ENCODE results near the gene ZKSCAN7.
"Not testable (repeated sequence)": the region's sequence is repeated elsewhere in the genome, so short reads cannot be mapped to it uniquely, and the experiment has no call there.

The ZKSCAN7 gene

GRCh38 chr3:44554626-44555592 lies at the start of gene ZKSCAN7:
Gene ZKSCAN7 (plus strand): TSS chr3:44555193. CDS start chr3:44557048, 1,855 bp downstream.
- in situ Hi-C loops (cut with MboI; ENCODE audit: low sequenced_read_pairs): no loop called here

DNA sequence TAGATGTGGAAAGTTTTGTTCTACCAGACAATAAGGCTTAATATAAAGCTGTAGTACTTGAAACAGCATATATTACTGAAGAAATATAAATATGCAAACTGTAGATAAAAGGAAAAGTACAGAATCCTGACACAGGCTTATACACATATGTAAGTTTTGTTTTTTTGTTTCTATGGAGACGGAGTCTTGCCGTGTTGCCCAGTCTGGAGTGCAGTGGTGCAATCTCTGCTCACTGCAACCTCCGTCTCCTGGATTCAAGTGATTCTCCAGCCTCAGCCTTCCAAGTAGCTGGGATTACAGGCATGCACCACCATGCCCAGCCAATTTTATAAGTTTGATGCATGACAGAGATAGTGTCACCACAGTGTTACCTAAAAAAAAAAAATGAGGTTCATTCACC lies 48.4 kb upstream of the ZKSCAN7 start:
- in situ Hi-C loops (cut with MboI; ENCODE audit: low sequenced_read_pairs): no loop called here

DNA sequence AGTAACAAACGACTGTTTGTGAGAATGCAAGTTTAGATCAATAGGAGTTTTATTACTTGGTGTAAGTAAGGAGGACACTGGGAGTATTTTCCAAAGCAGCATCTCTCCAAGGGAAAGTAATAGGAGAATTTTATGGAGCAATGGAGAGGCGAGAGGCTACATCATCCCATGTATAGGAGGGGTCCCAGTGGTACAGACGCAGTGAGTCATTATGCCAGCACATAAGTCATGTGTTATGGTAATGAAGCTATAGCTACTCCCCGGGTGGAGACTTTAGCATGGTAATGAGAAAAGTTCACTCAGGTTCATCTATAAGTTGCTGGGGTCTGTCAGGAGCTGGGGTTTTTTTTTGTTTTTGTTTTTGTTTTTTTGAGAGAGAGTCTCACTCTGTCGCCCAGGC lies 48.0 kb upstream of the ZKSCAN7 start:
- in situ Hi-C loops (cut with MboI; ENCODE audit: low sequenced_read_pairs): no loop called here

GRCh38 chr3:44509393-44509921 lies 45.5 kb upstream of the ZKSCAN7 start:
- in situ Hi-C loops (cut with MboI; ENCODE audit: low sequenced_read_pairs): no loop called here

DNA sequence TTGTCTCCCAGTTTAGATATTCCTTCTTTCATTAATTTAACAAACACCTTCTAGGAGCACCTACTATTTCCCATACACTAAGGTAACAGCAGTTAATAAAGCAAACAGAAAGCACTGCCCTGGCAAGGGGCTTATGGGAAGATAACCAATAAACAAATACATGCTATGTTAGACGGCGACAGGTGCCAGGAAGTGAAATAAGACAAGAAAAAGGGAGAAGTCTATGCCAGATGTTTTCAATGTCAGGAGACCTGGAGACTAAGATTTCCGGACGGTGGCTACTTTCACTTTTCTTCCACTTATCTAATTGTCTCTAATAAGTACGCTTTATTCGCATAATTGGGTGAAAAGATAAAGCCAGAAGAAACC lies 45.0 kb upstream of the ZKSCAN7 start:
- in situ Hi-C loops (cut with MboI; ENCODE audit: low sequenced_read_pairs): no loop called here

- in situ Hi-C loops (cut with MboI; ENCODE audit: low sequenced_read_pairs): no loop called here
Measured at GRCh38 chr3:44511238-44511566, 43.8 kb upstream of the ZKSCAN7 start.

GRCh38 chr3:44513513-44513912 lies 41.5 kb upstream of the ZKSCAN7 start:
- in situ Hi-C loops (cut with MboI; ENCODE audit: low sequenced_read_pairs): no loop called here

GRCh38 chr3:44516230-44516629 lies 38.8 kb upstream of the ZKSCAN7 start:
- in situ Hi-C loops (cut with MboI; ENCODE audit: low sequenced_read_pairs): no loop called here

- in situ Hi-C loops (cut with MboI; ENCODE audit: low sequenced_read_pairs): no loop called here
Measured at GRCh38 chr3:44518782-44519156, 36.2 kb upstream of the ZKSCAN7 start.

GRCh38 chr3:44521721-44522120 lies 33.3 kb upstream of the ZKSCAN7 start:
- in situ Hi-C loops (cut with MboI; ENCODE audit: low sequenced_read_pairs): no loop called here

DNA sequence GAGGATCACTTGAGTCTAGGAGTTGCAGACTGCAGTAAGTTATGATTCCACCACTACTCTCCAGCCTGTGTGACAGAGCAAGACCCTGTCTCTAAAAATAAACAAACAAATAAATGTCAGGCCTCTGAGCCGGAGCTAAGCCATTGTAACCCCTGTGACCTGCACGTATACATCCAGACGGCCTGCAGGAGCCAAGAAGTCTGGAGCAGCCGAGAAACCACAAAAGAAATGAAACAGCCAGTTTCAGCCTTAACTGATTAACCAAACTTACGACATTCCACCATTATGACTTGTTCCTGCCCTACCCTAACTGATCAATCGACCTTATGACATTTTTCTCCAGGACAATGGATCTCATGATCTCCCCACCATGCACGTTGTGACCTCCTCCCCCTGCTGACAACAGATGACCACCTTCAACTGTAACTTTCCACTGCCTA lies 32.5 kb upstream of the ZKSCAN7 start:
- in situ Hi-C loops (cut with MboI; ENCODE audit: low sequenced_read_pairs): no loop called here

GRCh38 chr3:44525060-44525459 lies 29.9 kb upstream of the ZKSCAN7 start:
- in situ Hi-C loops (cut with MboI; ENCODE audit: low sequenced_read_pairs): no loop called here

- in situ Hi-C loops (cut with MboI; ENCODE audit: low sequenced_read_pairs): no loop called here
Measured at GRCh38 chr3:44529927-44530326, 25.1 kb upstream of the ZKSCAN7 start.

DNA sequence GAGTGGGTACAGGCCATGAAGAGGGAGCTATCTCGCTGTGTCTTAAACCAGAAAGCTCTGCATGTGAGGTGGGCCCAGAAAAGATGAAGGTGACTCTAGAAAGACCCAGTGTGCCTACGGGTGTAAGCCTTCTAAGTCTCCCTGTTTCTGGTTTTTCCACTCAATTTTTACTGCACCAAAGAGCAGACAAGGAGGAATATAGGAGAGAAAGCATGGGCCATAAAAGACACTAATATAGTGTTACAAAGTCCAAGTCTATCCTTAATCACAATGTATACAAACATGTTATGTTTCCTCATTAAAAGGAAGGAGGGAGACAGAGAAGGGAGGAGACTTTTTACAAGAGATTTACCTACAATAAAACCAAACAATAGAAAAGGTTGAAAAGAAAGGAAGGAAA lies 24.1 kb upstream of the ZKSCAN7 start:
- in situ Hi-C loops (cut with MboI; ENCODE audit: low sequenced_read_pairs): no loop called here

DNA sequence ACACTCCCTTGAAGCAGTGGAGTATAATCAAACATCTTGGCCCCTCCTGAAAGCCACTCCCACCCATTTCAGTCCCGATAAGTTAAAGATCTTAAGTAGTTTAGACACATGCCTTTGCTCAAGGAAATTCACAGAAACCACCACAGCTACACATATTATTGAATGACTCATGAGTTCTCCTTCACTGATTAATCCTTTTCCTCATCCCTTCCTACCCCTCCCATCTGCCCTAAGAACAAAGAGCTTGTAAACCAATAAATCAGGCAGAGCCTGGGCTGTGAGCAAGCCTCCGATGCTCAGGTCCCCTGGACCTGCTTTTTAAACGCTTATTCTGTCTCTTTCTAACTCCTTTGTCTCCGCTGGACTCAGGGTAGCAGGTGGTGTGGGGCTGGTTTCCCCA lies 20.3 kb upstream of the ZKSCAN7 start:
- in situ Hi-C loops (cut with MboI; ENCODE audit: low sequenced_read_pairs): not testable (repeated sequence)

DNA sequence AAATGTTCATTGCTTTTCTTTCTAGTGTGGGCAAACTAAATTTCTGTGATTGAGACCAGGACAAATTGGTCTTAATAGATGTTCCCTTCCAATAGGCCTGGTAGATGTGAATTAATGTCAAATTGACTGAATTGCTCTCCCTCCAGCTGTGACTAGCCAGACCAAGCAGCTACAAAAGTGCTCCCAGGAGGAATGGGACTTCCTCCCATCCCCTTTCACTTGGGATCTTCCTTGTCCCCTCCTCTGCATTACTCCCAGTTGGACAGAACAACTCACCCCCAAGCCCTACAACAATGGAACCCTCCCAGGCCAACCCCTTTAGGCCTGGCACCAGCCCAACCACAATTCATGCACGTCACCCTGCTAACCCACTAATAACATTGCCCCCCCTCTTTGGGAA lies 19.6 kb upstream of the ZKSCAN7 start:
- in situ Hi-C loops (cut with MboI; ENCODE audit: low sequenced_read_pairs): no loop called here

- in situ Hi-C loops (cut with MboI; ENCODE audit: low sequenced_read_pairs): not testable (repeated sequence)
Measured at GRCh38 chr3:44544811-44545210, 10.2 kb upstream of the ZKSCAN7 start.

DNA sequence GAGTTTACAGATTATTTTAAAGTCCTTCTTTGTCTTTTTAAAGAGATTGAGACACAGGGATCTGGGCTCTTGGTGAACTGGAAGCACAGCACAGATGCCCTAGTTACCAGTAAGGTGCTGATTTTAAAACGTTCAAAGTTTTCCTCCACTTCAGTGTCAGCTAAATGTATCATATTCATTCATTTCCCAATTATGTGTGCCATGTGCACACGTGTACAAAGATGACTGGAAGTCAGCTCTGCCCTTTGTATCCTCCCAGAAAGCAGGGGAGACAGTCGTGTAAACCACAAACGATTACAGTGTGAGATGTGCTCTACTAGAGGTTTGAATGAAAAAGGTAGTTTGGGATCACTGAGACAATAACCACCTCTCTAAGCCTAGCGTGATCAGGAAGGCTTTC lies 730 bp downstream of the ZKSCAN7 start:
- in situ Hi-C loops (cut with MboI; ENCODE audit: low sequenced_read_pairs): no loop called here

DNA sequence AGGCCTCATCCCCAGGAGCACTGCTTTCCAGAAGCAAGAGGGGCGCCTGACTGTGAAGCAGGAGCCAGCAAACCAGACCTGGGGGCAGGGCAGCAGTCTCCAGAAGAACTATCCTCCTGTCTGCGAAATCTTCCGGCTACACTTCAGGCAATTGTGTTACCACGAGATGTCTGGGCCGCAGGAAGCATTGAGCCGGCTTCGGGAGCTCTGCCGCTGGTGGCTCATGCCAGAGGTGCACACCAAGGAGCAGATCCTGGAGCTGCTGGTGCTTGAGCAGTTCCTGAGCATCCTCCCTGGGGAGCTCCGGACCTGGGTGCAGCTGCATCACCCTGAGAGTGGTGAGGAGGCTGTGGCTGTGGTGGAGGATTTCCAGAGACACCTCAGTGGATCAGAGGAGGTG lies 2.1 kb downstream of the ZKSCAN7 start:
- in situ Hi-C loops (cut with MboI; ENCODE audit: low sequenced_read_pairs): no loop called here

GRCh38 chr3:44561076-44561475 lies 6.1 kb downstream of the ZKSCAN7 start:
- in situ Hi-C loops (cut with MboI; ENCODE audit: low sequenced_read_pairs): no loop called here

DNA sequence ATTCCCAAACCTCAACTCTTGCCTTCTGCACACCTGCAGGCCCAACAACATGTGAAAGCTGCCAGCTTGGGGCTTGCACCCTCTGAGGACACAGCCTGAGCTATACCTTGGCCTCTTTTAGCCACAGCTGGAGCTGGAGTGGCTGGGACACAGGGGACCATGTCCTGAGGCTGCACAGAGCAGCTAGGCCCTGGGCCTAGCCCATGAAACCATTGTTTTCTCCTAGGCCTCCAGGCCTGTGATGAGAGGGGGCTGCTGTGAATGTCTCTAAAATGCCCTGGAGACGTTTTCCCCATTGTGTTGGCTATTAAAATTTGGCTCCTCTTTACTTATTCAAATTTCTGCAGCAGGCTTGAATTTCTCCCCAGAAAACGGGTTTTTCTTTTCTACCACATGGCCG lies 7.2 kb downstream of the ZKSCAN7 start:
- in situ Hi-C loops (cut with MboI; ENCODE audit: low sequenced_read_pairs): no loop called here

- in situ Hi-C loops (cut with MboI; ENCODE audit: low sequenced_read_pairs): no loop called here
Measured at GRCh38 chr3:44568561-44568960, 13.6 kb downstream of the ZKSCAN7 start.

GRCh38 chr3:44571024-44571423 lies 16.0 kb downstream of the ZKSCAN7 start:
- in situ Hi-C loops (cut with MboI; ENCODE audit: low sequenced_read_pairs): no loop called here

All from hTERT RPE-1 (cell line).